HepG2 (cell line): ENCODE measurements around the gene RRP12. TPM values are rescaled to one million over a fixed set of nuclear protein-coding genes. Genes with fewer than 3 reads are reported as not detected.

ENCODE experiments used
- ASH2L ChIP-seq: fragments of 300-600, 200-600 bp; sonication (generic); IDR thresholded peaks from 2 replicates; pipeline ENCODE4 v1.7.0; 2017; ENCODE audit warnings: low read depth, mild to moderate bottlenecking, moderate library complexity, mixed read lengths, low read length; ENCODE audit not compliant: insufficient read length
- CAMTA2 ChIP-seq: sonication (generic); formaldehyde crosslinking; IDR thresholded peaks from 2 replicates; pipeline ENCODE4 v1.4.0; 2020; ENCODE audit warnings: mild to moderate bottlenecking, missing genetic modification reagents, borderline replicate concordance
- DNMT3B ChIP-seq: conservative IDR thresholded peaks from 2 replicates; pipeline ENCODE4 v1.6.1; 2016; ENCODE audit warnings: missing biosample characterization, control low read depth
- GTF3A ChIP-seq: sonication (generic); formaldehyde crosslinking; conservative IDR thresholded peaks from 2 replicates; pipeline ENCODE4 v1.4.0; 2020; ENCODE audit warnings: mild to moderate bottlenecking, missing genetic modification reagents
- HIVEP1 ChIP-seq: sonication (generic); formaldehyde crosslinking; IDR thresholded peaks from 2 replicates; pipeline ENCODE4 v1.4.0; 2020; ENCODE audit warnings: mild to moderate bottlenecking, missing genetic modification reagents
- KAT8 ChIP-seq: IDR thresholded peaks from 2 replicates; pipeline ENCODE4 v1.6.1; 2016; ENCODE audit warnings: missing genetic modification reagents, missing compliant biosample characterization
- POLR2AphosphoS2 ChIP-seq: IDR thresholded peaks from 2 replicates; pipeline ENCODE4 v1.6.1; 2011; ENCODE audit warnings: low read depth, low read length, improper control_type of control experiment
- RAD21 ChIP-seq: fragments of 450-650 bp; formaldehyde crosslinking; IDR thresholded peaks from 2 replicates; pipeline ENCODE4 v1.5.0; 2020; ENCODE audit warnings: mild to moderate bottlenecking
- RBFOX2 ChIP-seq: fragments of 200-400 bp; formaldehyde crosslinking; IDR thresholded peaks from 2 replicates; pipeline ENCODE4 v1.6.1; 2017; ENCODE audit warnings: low read depth, mild to moderate bottlenecking, low read length
- TFDP2 ChIP-seq: sonication (generic); formaldehyde crosslinking; IDR thresholded peaks from 2 replicates; pipeline ENCODE4 v1.4.0; 2020; ENCODE audit warnings: missing genetic modification reagents
- ZBTB7A ChIP-seq: sonication (generic); formaldehyde crosslinking; IDR thresholded peaks from 2 replicates; pipeline ENCODE4 v1.8.0; 2022; ENCODE audit warnings: mild to moderate bottlenecking, missing genetic modification reagents
- ZIK1 ChIP-seq: sonication (generic); formaldehyde crosslinking; IDR thresholded peaks from 2 replicates; pipeline ENCODE4 v1.5.0; 2020; ENCODE audit warnings: mild to moderate bottlenecking, low read depth, missing genetic modification reagents, borderline replicate concordance
- ZNF432 ChIP-seq: sonication (generic); formaldehyde crosslinking; IDR thresholded peaks from 2 replicates; pipeline ENCODE4 v1.5.0; 2020; ENCODE audit warnings: missing genetic modification reagents, mild to moderate bottlenecking, borderline replicate concordance
- ZNF747 ChIP-seq: sonication (generic); formaldehyde crosslinking; IDR thresholded peaks from 2 replicates; pipeline ENCODE4 v1.8.1; 2023; ENCODE audit warnings: missing genetic modification reagents, mild to moderate bottlenecking, borderline replicate concordance
- polyA plus RNA-seq, 8 experiments: library from polyadenylated mRNA; depleted of rRNA in 3 of 8; stranded (reverse) in 7 of 8; unstranded in 1 of 8; fragments of >200 nt; fragmentation: Illumina TruSeq in 4 of 8; extraction: Trizol in 4 of 8; gene quantifications; 2 replicates each; pipeline versions ENCODE4 v1.2.1 to v1.2.3, GENCODE V29; 2011 to 2016; ENCODE audit warnings: low read depth in 4 of 8, missing spikeins in 1 of 8, mixed read lengths in 1 of 8; ENCODE audit not compliant: insufficient read depth in 1 of 8
- total RNA-seq, 5 experiments: library from RNA; depleted of rRNA; stranded (reverse); fragments of >200 nt; fragmentation: Illumina TruSeq; extraction: Trizol; gene quantifications; 2 replicates each; pipeline ENCODE4 v1.2.3, GENCODE V29; 2016; ENCODE audit warnings: low read depth in 1 of 5
- TF ChIP-seq, protein P1 (sequence below): sonication (generic); formaldehyde crosslinking; IDR thresholded peaks from 2 replicates; pipeline ENCODE4 v1.9.0; 2021; ENCODE audit warnings: missing genetic modification reagents, mild to moderate bottlenecking, borderline replicate concordance
- TF ChIP-seq, protein P2 (sequence below): sonication (generic); formaldehyde crosslinking; IDR thresholded peaks from 2 replicates; pipeline ENCODE4 v1.5.1; 2020; ENCODE audit warnings: missing genetic modification reagents, mild to moderate bottlenecking, borderline replicate concordance

RRP12 gene
- total and polyA plus RNA-seq, 2 of the 13 experiments (the other 11 are each of a cell fraction or from before 2014, with no cell fraction given): 13.2 to 39.4 TPM

GRCh38 chr10:97328646-97329453 lies 72.3 kb downstream of the RRP12 start (continued):
- TF ChIP-seq, protein P1, sequence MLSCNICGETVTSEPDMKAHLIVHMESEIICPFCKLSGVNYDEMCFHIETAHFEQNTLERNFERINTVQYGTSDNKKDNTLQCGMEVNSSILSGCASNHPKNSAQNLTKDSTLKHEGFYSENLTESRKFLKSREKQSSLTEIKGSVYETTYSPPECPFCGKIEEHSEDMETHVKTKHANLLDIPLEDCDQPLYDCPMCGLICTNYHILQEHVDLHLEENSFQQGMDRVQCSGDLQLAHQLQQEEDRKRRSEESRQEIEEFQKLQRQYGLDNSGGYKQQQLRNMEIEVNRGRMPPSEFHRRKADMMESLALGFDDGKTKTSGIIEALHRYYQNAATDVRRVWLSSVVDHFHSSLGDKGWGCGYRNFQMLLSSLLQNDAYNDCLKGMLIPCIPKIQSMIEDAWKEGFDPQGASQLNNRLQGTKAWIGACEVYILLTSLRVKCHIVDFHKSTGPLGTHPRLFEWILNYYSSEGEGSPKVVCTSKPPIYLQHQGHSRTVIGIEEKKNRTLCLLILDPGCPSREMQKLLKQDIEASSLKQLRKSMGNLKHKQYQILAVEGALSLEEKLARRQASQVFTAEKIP (CRISPR knock-in tag): no peak
- no peak for TF ChIP-seq ZIK1 (CRISPR knock-in tag)
- no peak for TF ChIP-seq RAD21
- no peak for TF ChIP-seq ZNF432 (CRISPR knock-in tag)
- TF ChIP-seq, protein P2, sequence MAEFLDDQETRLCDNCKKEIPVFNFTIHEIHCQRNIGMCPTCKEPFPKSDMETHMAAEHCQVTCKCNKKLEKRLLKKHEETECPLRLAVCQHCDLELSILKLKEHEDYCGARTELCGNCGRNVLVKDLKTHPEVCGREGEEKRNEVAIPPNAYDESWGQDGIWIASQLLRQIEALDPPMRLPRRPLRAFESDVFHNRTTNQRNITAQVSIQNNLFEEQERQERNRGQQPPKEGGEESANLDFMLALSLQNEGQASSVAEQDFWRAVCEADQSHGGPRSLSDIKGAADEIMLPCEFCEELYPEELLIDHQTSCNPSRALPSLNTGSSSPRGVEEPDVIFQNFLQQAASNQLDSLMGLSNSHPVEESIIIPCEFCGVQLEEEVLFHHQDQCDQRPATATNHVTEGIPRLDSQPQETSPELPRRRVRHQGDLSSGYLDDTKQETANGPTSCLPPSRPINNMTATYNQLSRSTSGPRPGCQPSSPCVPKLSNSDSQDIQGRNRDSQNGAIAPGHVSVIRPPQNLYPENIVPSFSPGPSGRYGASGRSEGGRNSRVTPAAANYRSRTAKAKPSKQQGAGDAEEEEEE: no peak
- TF ChIP-seq KAT8: 0 out of 2 replicates have a peak, but pooled peaks have one; percentile 48
- no peak for TF ChIP-seq POLR2AphosphoS2
- TF ChIP-seq ASH2L: no peak
- TF ChIP-seq CAMTA2 (CRISPR knock-in tag): no peak
- peak; percentile 23; the same call in 1 of the 2 replicates for TF ChIP-seq TFDP2 (CRISPR knock-in tag)
- no peak for TF ChIP-seq ZBTB7A
- TF ChIP-seq ZNF747 (CRISPR knock-in tag): no peak
- peak; percentile 68; the same call in 1 of the 2 replicates for TF ChIP-seq DNMT3B (CRISPR knock-in tag)
- no peak for TF ChIP-seq HIVEP1 (CRISPR knock-in tag)
- TF ChIP-seq RBFOX2: no peak
- no peak for TF ChIP-seq GTF3A (CRISPR knock-in tag)
